H1 (cell line): ENCODE measurements around the gene ADK. TPM values are rescaled to one million over a fixed set of nuclear protein-coding genes. Genes with fewer than 3 reads are reported as not detected.

ENCODE experiments used
- BRCA1 ChIP-seq: IDR thresholded peaks from 2 replicates; pipeline ENCODE4 v1.6.1; 2012; ENCODE audit warnings: low read depth, low read length, improper control_type of control experiment
- CREB1 ChIP-seq: IDR thresholded peaks from 2 replicates; pipeline ENCODE4 v1.6.1; 2012; ENCODE audit warnings: inconsistent platforms
- MAFK ChIP-seq: IDR thresholded peaks from 2 replicates; pipeline ENCODE4 v1.6.1; 2012; ENCODE audit warnings: low read depth, mild to moderate bottlenecking, improper control_type of control experiment, low read length
- NRF1 ChIP-seq: IDR thresholded peaks from 2 replicates; pipeline ENCODE4 v1.6.1; 2011; ENCODE audit warnings: mild to moderate bottlenecking, low read depth, low read length, improper control_type of control experiment
- PHF8 ChIP-seq: fragments of 200-600 bp; sonication (generic); conservative IDR thresholded peaks from 2 replicates; pipeline ENCODE4 v1.7.1; 2012; ENCODE audit warnings: low read depth, mild to moderate bottlenecking, inconsistent platforms, low read length, moderate library complexity
- POLR2A ChIP-seq, 2 experiments: IDR thresholded peaks; 1 replicate in 1 of 2; 2 replicates in 1 of 2; pipeline ENCODE4 v1.6.1; 2011; ENCODE audit warnings: low read depth in 2 of 2, low read length in 2 of 2, mild to moderate bottlenecking in 2 of 2; ENCODE audit errors: control extremely low read depth in 1 of 2
- POLR2AphosphoS5 ChIP-seq: IDR thresholded peaks from 2 replicates; pipeline ENCODE4 v1.6.1; 2011; ENCODE audit warnings: low read depth, low read length
- RBBP5 ChIP-seq: IDR thresholded peaks from 2 replicates; pipeline ENCODE4 v1.7.1; 2012; ENCODE audit warnings: low read depth, mild to moderate bottlenecking, inconsistent platforms, low read length, moderate library complexity, borderline replicate concordance
- RNF2 ChIP-seq: fragments of 200-900, 300-1000 bp; sonication (generic); IDR thresholded peaks from 2 replicates; pipeline ENCODE4 v1.7.1; 2016; ENCODE audit warnings: borderline replicate concordance, low read depth, mild to moderate bottlenecking, antibody characterized with exemption, low read length; ENCODE audit not compliant: poor library complexity, severe bottlenecking; ENCODE audit errors: missing control alignments
- RXRA ChIP-seq: IDR thresholded peaks from 2 replicates; pipeline ENCODE4 v1.6.1; 2011; ENCODE audit warnings: low read depth, mild to moderate bottlenecking, low read length, moderate library complexity; ENCODE audit not compliant: insufficient read depth
- SAP30 ChIP-seq: fragments of 300-600 bp; sonication (generic); IDR thresholded peaks from 2 replicates; pipeline ENCODE4 v1.7.1; 2012; ENCODE audit warnings: low read length, moderate library complexity, mild to moderate bottlenecking, inconsistent platforms; ENCODE audit not compliant: insufficient read depth, insufficient replicate concordance
- SIN3A ChIP-seq, 2 experiments: IDR thresholded peaks in 1 of 2; conservative IDR thresholded peaks in 1 of 2; 2 replicates each; pipeline ENCODE4 v1.6.1; 2011 to 2012; ENCODE audit warnings: low read length in 2 of 2, improper control_type of control experiment in 1 of 2, low read depth in 1 of 2, mild to moderate bottlenecking in 1 of 2
- TAF7 ChIP-seq: optimal IDR thresholded peaks from 2 replicates; pipeline ENCODE3; 2011; ENCODE audit warnings: low read depth, mild to moderate bottlenecking, inconsistent platforms, low read length, moderate library complexity, borderline replicate concordance
- polyA plus RNA-seq, 7 experiments: library from polyadenylated mRNA; depleted of rRNA in 3 of 7; stranded (reverse) in 5 of 7; unstranded in 2 of 7; fragments of >200 nt in 5 of 7; fragments of 200-250 nt in 2 of 7; gene quantifications; 1 replicate in 5 of 7; 2 replicates in 1 of 7; 4 replicates in 1 of 7; pipeline versions ENCODE4 v1.2.1 to v1.2.3, GENCODE V29; 2011 to 2013; ENCODE audit warnings: missing spikeins in 2 of 7, mixed read lengths in 2 of 7
- total RNA-seq: library from RNA; stranded (reverse); fragmentation: NEBNext Ultra II Directional; extraction: Animal tissue kit (Norgen Biotek cat#: 25700); gene quantifications from 2 replicates; pipeline ENCODE4 v1.2.1, GENCODE V29; 2021
- TF ChIP-seq, protein P1 (sequence below): IDR thresholded peaks from 2 replicates; pipeline ENCODE4 v1.6.1; 2012; ENCODE audit warnings: low read length, inconsistent platforms
- TF ChIP-seq, protein P2 (sequence below): IDR thresholded peaks from 2 replicates; pipeline ENCODE4 v1.6.1; 2012; ENCODE audit warnings: inconsistent platforms

Gene ADK
- total and polyA plus RNA-seq, 2 of the 8 experiments (the other 6 are each of a cell fraction or from before 2014, with no cell fraction given), result 12.3 to 42.4 TPM

DNA sequence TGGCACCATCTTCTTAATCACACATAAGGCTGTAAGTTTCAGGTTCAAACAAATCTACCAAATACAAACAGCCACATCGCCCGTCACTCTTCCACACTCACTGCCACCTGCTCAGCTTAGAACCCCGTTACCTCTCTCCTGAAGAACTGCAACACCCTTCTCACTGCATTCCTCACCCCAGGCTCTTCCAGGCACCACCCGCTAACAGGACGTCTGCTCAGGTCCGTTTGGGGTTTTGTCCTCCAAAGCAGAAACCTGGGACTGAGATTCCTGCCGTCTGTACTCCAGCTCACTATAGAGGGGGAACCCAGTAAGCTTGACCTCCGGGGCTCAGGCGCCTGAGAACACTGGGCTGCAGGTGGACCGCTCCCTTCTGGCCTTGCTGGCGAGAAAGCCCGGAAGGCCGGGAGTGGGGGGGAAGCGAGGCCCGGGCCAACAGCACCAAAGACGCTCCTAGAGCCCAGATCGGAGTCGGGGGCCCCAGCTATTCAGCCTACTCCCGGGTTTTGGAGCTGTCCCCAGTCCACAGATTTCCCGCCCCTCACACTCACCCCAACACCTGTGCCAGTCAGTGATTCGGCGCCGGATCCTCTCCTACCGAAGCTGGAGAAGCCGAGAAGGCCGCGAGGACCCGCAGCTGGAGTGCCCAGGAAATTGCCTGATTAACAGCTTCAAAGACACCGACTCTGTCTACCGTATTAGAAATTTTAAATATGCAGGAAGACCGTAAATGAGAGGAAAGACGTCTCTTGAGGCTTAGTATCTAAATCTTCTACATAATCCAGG lies 624 bp upstream of the ADK start, which contains the start of gene AP3M1 (continued):
- TF ChIP-seq TAF7 (peak; percentile 21), CREB1 (peak; percentile 77), NRF1 (no peak), POLR2A (IDR thresholded peaks at IDR 0.05; ENCODE audit: control extremely low read depth in 1 of 2, low read depth in 2 of 2, low read length in 2 of 2) (peak in 1 of 2 experiments; percentile 29; a peak in 2 of 3 replicates), RBBP5 (peak; percentile 41; the same call in 1 of the 2 replicates), BRCA1 (no peak), SIN3A (conservative IDR thresholded peaks at IDR 0.05 in 1 of 2, IDR thresholded peaks at IDR 0.05 in 1 of 2; ENCODE audit: low read depth in 1 of 2, low read length in 2 of 2) (0 out of 4 replicates have a peak, but pooled peaks of 1 of the 2 experiments have one; percentile 76), SAP30 (peak; percentile 24), POLR2AphosphoS5 (peak; percentile 29; the same call in 1 of the 2 replicates), PHF8 (peak; percentile 72), MAFK (no peak), RXRA (no peak), RNF2 (no peak)
- TF ChIP-seq, protein P1, sequence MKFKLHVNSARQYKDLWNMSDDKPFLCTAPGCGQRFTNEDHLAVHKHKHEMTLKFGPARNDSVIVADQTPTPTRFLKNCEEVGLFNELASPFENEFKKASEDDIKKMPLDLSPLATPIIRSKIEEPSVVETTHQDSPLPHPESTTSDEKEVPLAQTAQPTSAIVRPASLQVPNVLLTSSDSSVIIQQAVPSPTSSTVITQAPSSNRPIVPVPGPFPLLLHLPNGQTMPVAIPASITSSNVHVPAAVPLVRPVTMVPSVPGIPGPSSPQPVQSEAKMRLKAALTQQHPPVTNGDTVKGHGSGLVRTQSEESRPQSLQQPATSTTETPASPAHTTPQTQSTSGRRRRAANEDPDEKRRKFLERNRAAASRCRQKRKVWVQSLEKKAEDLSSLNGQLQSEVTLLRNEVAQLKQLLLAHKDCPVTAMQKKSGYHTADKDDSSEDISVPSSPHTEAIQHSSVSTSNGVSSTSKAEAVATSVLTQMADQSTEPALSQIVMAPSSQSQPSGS, result peak; percentile 64; the same call in 1 of the 2 replicates
- TF ChIP-seq, protein P2, sequence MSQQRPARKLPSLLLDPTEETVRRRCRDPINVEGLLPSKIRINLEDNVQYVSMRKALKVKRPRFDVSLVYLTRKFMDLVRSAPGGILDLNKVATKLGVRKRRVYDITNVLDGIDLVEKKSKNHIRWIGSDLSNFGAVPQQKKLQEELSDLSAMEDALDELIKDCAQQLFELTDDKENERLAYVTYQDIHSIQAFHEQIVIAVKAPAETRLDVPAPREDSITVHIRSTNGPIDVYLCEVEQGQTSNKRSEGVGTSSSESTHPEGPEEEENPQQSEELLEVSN, result peak; percentile 72
